Measurements from ENCODE around the gene TCF4. TPM values are rescaled to one million over a fixed set of nuclear protein-coding genes. Genes with fewer than 3 reads are reported as not detected.

Gene TCF4
- total and polyA plus RNA-seq, 2 donors (not counting 1 experiment from before 2014, with no cell fraction given), result 68.5 to 353 TPM

DNA sequence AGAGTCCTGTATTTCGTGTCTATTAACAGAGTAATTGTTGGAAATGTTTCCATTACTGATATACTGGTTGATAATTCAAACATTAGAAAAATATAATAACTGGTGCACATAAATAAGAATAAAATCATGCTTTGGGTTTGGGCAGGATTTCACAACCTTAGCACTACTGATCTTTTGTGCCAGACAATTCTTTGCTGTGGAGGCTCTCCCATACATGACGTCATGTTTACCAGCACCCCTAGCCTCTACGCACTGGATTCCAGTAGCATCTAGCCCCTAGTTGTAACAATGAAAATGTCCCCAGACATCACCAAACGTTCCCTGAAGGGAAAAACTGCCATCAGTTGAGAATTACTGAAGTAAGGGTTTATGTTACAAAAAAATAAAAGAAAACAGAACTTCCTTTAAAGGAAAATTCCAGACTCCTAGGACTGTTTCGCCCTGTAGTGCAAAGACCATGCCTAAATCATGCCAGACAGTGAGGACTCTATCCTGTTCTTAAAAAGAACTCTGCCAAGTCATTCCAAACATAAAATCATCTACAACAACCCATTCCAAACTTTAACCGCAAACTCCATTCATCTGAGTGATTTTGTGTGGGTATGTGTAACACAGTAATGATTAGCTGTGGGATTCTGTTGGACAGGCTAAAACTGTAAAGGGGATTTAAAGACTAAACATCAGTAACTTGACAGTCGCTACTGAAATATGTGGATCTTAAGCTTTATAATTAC is 315.3 kb downstream of the TCF4 start:
- Histone ChIP-seq H3K79me2 (ENCODE audit: control insufficient read depth, insufficient read depth, low read length) (peaks cover 60% of the 10 kb centered on the region), H3K27ac (ENCODE audit: low read length in 2 of 2) (peak overlapping the region in 1 of 2 donors; percentile 70), H3K27me3 (replicated peaks in 1 of 4; ENCODE audit: control extremely low read depth in 1 of 4, control insufficient read depth in 3 of 4, insufficient read depth in 4 of 4, low read length in 3 of 4) (no peaks in the 10 kb centered on the region), H3K9ac (ENCODE audit: low read length) (no peak overlapping the region), H3K4me3 (ENCODE audit: control extremely low read depth in 1 of 5, extremely low read depth in 1 of 5, insufficient read depth in 1 of 5, low read depth in 2 of 5, low read length in 4 of 5) (no peak overlapping the region), H2AFZ (ENCODE audit: insufficient read depth, low read depth, low read length, poor library complexity, severe bottlenecking) (no peak overlapping the region), H3K36me3 (replicated peaks in 1 of 2; ENCODE audit: control extremely low read depth in 1 of 2, control insufficient read depth in 1 of 2, extremely low read depth in 1 of 2, insufficient read depth in 2 of 2, low read length in 1 of 2) (peaks cover 29 to 78% of the 10 kb centered on the region in 2 experiments), H3K4me1 (ENCODE audit: control insufficient read depth in 2 of 2, insufficient read depth in 2 of 2, low read length in 2 of 2) (peaks cover 22 to 28% of the 10 kb centered on the region in 2 donors), H3K9me3 (ENCODE audit: control extremely low read depth in 1 of 3, control insufficient read depth in 2 of 3, insufficient read depth in 1 of 3, low read length in 2 of 3) (no peaks in the 10 kb centered on the region), H4K20me1 (ENCODE audit: control insufficient read depth, insufficient read depth, low read length, poor library complexity, severe bottlenecking) (no peaks in the 10 kb centered on the region), H3K4me2 (replicated peaks; ENCODE audit: low read depth, low read length, poor library complexity, severe bottlenecking) (no peak overlapping the region)
- DNase-seq (no peak), ATAC-seq (ENCODE audit: low read depth) (no peak)
- WGBS (ENCODE audit: insufficient coverage), result no CpG with 5 or more reads among the region's 7 CpGs
- no peaks in the 10 kb centered on the region for H3K27me3 Mint-ChIP-seq
- H3K9me3 Mint-ChIP-seq (ENCODE audit: insufficient read depth), result no peaks in the 10 kb centered on the region
- ChIA-PET POLR2A (no interaction called here), CTCF (interaction anchor here (1.2 to 4.6 kb wide), 2 partner anchors 19 to 38 kb away, joined by 3 to 67 read pairs; no protein-coding TSS in a partner anchor)
- peaks cover 56% of the 10 kb centered on the region for H3K4me1 Mint-ChIP-seq
- peak overlapping the region; percentile 53 for H3K27ac Mint-ChIP-seq
- H3K4me3 Mint-ChIP-seq, result no peak overlapping the region
- TF ChIP-seq EZH2 (IDR thresholded peaks at IDR 0.05; ENCODE audit: borderline replicate concordance, insufficient read depth, low read depth, low read length, poor library complexity, severe bottlenecking), result no peak
- TF ChIP-seq, protein P1, sequence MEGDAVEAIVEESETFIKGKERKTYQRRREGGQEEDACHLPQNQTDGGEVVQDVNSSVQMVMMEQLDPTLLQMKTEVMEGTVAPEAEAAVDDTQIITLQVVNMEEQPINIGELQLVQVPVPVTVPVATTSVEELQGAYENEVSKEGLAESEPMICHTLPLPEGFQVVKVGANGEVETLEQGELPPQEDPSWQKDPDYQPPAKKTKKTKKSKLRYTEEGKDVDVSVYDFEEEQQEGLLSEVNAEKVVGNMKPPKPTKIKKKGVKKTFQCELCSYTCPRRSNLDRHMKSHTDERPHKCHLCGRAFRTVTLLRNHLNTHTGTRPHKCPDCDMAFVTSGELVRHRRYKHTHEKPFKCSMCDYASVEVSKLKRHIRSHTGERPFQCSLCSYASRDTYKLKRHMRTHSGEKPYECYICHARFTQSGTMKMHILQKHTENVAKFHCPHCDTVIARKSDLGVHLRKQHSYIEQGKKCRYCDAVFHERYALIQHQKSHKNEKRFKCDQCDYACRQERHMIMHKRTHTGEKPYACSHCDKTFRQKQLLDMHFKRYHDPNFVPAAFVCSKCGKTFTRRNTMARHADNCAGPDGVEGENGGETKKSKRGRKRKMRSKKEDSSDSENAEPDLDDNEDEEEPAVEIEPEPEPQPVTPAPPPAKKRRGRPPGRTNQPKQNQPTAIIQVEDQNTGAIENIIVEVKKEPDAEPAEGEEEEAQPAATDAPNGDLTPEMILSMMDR (IDR thresholded peaks at IDR 0.05), result no peak
- intact Hi-C loops (cut with micrococcal nuclease), result no loop called here

DNA sequence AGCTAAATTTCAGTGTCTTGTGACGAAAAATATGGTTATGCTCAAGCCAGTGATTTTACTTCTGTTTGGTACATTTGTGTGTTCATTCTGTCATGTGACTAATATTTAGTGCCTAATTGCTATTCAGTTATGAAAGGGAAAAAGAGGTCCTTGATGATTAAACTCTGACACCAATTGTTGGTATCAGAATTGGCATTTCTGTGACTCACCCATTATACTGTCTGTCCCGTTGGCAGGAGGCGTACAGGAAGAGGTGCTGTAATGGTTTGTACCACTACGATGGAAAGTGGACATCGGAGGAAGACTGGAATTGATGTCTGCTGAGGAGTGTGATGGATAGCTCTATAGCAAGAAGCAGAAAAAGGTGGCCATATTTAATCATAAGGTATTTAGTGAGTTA is 318.4 kb downstream of the TCF4 start:
- Mint-ChIP-seq H3K27ac (peak overlapping the region; percentile 93), H3K9me3 (ENCODE audit: insufficient read depth) (no peaks in the 10 kb centered on the region), H3K4me1 (peaks cover 69% of the 10 kb centered on the region), H3K4me3 (peak overlapping the region; percentile 16), H3K27me3 (no peaks in the 10 kb centered on the region)
- Histone ChIP-seq H3K4me1 (ENCODE audit: control insufficient read depth in 2 of 2, insufficient read depth in 2 of 2, low read length in 2 of 2) (peaks cover 52 to 55% of the 10 kb centered on the region in 2 donors), H4K20me1 (ENCODE audit: control insufficient read depth, insufficient read depth, low read length, poor library complexity, severe bottlenecking) (no peaks in the 10 kb centered on the region), H3K9me3 (ENCODE audit: control extremely low read depth in 1 of 3, control insufficient read depth in 2 of 3, insufficient read depth in 1 of 3, low read length in 2 of 3) (no peaks in the 10 kb centered on the region), H3K27ac (ENCODE audit: low read length in 2 of 2) (peak overlapping the region; percentile 84 to 94), H2AFZ (ENCODE audit: insufficient read depth, low read depth, low read length, poor library complexity, severe bottlenecking) (no peak overlapping the region), H3K36me3 (replicated peaks in 1 of 2; ENCODE audit: control extremely low read depth in 1 of 2, control insufficient read depth in 1 of 2, extremely low read depth in 1 of 2, insufficient read depth in 2 of 2, low read length in 1 of 2) (peaks cover 25 to 85% of the 10 kb centered on the region in 2 experiments), H3K4me2 (replicated peaks; ENCODE audit: low read depth, low read length, poor library complexity, severe bottlenecking) (no peak overlapping the region), H3K79me2 (ENCODE audit: control insufficient read depth, insufficient read depth, low read length) (peaks cover 66% of the 10 kb centered on the region), H3K4me3 (ENCODE audit: control extremely low read depth in 1 of 5, extremely low read depth in 1 of 5, insufficient read depth in 1 of 5, low read depth in 2 of 5, low read length in 4 of 5) (no peak overlapping the region), H3K27me3 (replicated peaks in 1 of 4; ENCODE audit: control extremely low read depth in 1 of 4, control insufficient read depth in 3 of 4, insufficient read depth in 4 of 4, low read length in 3 of 4) (no peaks in the 10 kb centered on the region), H3K9ac (ENCODE audit: low read length) (no peak overlapping the region)
- POLR2A ChIA-PET, result no interaction called here
- 50% methylated on average over 1 of the region's 5 CpGs for WGBS (ENCODE audit: insufficient coverage)
- DNase-seq (no peak), ATAC-seq (ENCODE audit: low read depth) (no peak)
- CTCF ChIA-PET, result interaction anchor here (1.7 to 6.1 kb wide), 3 partner anchors 9 to 35 kb away, joined by 4 to 57 read pairs (median 5); no protein-coding TSS in a partner anchor
- intact Hi-C loops (cut with micrococcal nuclease), result loop anchor here (2.0 kb wide), 1 partner anchor 13 kb away; no protein-coding TSS in a partner anchor
- TF ChIP-seq, protein P1 (IDR thresholded peaks at IDR 0.05), result no peak
- no peak for TF ChIP-seq EZH2 (IDR thresholded peaks at IDR 0.05; ENCODE audit: borderline replicate concordance, insufficient read depth, low read depth, low read length, poor library complexity, severe bottlenecking)

Data from B cell (primary cell).